GM18517 (cell line): ENCODE data around the gene CEL.

Source experiments
- ATAC-seq: cut with Tn5 transposase; IDR thresholded peaks from one replicate; pipeline ENCODE4 v1.9.1; 2021; ENCODE audit warnings: mild to moderate bottlenecking, moderate library complexity; ENCODE audit not compliant: unreplicated experiment

The CEL gene

GRCh38 chr9:133101356-133102189 lies 39.8 kb downstream of the CEL start:
- ATAC-seq: no peak

DNA sequence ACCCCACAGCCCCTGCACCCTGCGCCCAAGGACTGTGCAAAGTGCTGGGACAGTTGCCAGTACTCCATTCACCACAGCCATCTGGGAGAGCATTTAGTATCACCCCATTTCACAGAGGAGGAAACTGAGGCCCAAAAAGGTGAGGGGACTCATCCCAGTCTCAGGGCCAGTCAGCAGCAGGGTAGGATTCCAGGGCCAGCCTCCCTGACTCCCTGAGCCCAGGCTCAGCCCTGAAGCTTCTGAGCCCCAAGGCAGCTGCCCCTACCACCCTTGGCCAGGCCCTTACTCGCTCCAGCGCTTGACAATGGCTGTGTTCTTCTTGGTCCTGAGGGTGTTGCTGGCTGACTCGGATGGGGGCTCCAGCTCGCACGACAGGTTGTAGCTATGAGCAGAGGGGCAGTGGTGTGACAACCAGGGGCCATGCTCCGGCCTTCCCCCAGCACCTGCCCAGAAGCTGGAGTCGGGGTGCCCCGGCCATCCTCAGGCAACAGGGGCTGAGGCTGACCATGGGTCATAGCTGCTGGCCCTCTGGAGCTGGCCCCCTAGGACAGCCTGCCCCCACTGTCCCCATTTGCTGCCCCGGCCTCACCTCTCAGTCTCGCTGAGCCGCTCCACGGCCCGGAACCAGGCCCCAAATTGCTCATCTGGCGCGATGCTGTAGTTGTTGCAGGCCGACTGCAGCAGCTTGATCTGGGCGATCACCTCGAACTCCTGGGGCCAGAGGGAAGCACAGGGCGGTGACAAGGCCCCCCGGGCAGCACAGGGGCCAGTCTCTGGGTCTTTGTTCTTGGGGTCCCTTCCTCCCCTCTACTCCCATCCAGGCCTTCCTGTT lies 40.6 kb downstream of the CEL start:
- ATAC-seq: no peak

DNA sequence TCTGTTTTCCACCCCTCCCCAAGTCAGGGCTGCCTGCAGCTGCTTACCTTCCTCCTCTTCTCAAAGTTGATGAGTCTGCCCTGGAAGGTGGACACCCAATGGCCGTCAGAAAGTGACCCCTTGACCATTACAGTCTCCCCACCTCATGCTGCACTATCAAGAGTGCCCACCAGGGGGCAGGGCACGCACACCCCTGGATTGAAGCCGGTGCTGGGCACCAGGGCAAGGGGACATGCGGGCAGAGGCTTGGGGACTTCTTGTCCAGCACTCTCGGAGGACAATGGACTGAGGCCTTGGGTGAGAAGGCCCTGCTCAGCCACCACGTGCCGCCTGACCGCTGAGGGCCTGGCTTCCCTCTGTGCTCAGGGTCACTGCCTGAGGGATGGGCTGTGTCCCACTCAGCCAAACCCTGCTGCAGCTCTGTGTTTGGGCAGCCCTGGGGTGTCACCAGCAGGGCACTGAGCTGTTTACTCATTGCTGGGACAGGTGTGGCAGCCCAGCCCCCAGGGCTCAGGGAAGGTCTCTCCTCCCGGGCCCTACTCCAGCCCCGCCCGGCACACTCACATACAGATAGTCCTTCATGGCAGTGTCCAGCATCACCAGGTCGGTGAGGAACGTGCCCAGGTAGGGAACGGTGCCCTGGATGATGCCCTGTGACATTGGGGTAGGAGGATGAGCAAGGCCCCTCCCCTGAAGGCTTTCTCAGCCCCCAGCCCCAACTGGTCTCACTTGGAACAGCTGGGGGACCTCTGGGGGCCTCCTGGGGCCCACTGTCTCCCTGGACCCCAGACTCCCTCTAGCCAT lies 41.6 kb downstream of the CEL start:
- no peak for ATAC-seq

- no peak for ATAC-seq
These were observed 42.3 kb downstream of the CEL start for GRCh38 chr9:133103987-133104505.

- no peak for ATAC-seq
These were observed 43.1 kb downstream of the CEL start for GRCh38 chr9:133104718-133105460.

- no peak for ATAC-seq
These were observed 43.6 kb downstream of the CEL start for GRCh38 chr9:133105461-133105770.

DNA sequence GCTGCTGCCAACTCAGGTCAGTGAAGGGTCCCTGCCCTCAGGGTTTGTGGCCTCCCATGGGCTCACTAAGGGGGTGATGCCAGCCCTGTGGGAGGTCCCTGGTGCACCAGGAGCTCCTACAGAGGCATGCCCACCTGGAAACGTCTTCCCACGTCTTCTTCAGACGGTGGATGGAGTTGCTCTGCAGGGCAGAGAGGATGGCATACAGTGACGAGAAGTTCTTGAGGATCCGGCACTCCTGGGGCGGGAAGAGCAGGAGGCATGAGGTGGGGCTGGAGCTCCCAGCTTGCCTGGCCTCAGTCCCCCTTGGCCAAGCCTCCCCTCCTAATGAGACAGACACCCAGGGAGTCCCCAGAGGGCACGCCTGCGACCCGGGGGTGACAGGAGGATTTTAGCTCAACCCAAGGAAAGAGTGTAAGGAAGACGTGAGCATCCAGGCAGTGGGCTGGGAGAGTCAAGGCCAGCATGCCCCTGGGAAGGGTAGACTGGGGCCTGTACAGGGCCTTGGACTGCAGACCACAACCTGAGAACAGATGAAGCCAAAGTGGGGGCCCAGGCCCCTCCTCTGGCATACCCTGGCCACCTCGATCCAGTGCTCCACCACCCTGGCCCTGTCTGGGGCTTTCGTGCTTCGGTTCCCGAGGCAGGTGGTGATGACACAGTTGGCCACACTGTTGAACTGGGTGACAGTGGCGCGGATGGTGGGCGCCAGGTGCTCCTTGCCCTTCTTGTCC lies 44.9 kb downstream of the CEL start:
- ATAC-seq: no peak

DNA sequence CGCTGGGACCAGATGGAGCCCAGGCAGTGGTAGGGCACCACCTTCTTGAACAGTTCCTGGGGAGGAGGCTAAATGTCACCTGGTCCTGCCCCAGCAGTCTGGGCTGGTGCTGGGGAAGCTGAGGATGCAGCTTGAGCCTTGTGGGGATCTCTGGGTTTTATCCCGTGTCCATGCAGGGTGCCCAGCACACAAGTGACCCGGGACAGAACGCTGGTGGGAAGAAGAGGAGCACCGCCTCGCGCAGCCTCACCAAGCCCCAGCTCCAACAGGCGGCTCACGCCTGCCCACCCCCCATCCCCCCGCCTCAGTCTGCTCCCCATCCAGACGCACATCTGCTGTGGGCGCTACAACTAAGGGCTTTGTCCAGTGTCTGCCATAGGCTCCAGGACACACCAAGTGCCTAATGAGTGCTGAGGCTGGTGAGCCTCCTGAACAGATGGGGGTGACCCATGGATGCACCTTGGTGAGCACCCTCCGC lies 45.5 kb downstream of the CEL start:
- ATAC-seq: no peak

- no peak for ATAC-seq
These were observed 46.4 kb downstream of the CEL start for GRCh38 chr9:133107961-133108793.

- ATAC-seq: no peak
These were observed 47.2 kb downstream of the CEL start for GRCh38 chr9:133108794-133109641.

DNA sequence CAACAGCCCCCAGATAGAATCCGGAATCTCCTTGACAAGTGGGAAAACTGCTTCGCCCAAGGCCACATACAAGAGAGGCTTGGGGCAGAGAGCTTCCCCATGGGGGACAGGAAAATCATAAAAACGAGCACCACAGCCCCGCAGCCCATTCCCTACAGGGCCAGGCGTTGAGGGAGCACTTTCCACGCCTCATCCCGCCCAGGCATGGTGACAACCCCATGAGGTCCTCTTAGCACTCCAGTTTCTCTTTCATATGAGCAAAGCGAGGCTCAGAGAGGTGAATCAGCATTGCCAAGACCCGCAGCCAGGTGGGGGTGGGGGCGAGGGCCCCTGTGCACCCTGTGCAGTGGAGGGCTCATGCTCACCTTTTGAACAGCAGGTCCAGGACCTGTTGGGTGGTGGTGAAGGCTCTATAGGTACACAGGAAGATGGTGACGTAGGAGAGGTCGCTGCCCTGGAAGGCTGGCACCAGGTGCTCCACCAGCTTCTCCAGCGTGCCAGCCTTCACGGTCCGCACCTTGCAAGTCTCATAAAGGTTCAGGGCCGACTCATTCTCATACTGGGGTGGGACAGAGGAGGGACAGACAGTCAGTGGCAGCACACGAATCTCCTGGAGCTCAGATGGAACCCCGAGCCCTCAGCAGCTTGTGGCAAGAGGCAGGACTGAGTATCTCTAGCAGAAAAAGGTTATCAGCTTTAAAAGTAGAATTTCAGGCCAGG lies 48.3 kb downstream of the CEL start:
- ATAC-seq: no peak

- ATAC-seq: no peak
These were observed 50.3 kb downstream of the CEL start for GRCh38 chr9:133111808-133112662.

- no peak for ATAC-seq
These were observed 50.9 kb downstream of the CEL start for GRCh38 chr9:133112663-133113026.

GRCh38 chr9:133113163-133113948 lies 51.6 kb downstream of the CEL start:
- no peak for ATAC-seq
